NCI-H82 (cell line): Measurements from ENCODE around the gene ZNFX1.
A peak's percentile ranks its signal among the peaks of the same experiment; 100 is the strongest.

ENCODE experiments used
- DNase-seq: peaks from one replicate; lab custom pipeline; 2025; lab: John Stamatoyannopoulos, UW

The ZNFX1 gene

DNA sequence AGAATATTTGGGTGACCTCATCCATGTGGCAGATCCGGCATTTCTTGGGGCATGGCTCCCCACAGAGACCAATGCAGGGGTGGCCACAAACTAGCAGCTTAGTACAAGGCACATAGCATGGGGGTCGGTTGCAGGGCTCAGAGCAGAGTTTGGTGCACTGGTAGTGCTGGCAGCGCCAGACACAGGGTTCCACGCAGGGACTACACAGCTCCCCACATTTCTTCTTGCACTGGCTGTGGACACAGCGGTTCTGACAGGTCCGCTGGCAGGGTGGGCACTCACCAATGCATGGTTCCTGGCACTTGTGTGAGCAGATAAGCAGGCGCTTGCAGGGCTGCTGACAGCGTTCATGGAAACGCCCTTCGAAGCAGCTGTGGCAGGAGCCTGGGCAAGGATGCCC is 29.6 kb downstream of the ZNFX1 start:
- no peak for DNase-seq

DNA sequence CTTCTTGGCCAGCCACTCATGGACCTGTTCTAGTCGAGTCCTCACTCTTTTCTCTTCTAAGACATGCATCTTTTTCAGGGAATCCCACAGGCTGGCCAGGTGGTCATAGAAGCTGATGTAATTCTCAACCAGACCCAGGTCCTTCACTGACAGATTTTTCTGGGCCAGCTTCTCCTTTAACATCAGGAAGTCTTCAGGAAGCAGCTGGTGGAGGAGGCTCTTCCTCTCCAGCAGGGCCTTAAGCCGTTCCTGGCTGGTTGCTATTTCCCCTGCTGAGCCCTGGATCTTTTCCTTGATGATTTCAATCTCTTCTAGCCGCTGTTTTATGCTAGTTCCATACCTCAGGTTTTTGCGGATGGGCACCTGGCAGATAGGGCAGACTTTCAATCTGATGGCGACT is 30.1 kb downstream of the ZNFX1 start:
- DNase-seq = no peak

DNA sequence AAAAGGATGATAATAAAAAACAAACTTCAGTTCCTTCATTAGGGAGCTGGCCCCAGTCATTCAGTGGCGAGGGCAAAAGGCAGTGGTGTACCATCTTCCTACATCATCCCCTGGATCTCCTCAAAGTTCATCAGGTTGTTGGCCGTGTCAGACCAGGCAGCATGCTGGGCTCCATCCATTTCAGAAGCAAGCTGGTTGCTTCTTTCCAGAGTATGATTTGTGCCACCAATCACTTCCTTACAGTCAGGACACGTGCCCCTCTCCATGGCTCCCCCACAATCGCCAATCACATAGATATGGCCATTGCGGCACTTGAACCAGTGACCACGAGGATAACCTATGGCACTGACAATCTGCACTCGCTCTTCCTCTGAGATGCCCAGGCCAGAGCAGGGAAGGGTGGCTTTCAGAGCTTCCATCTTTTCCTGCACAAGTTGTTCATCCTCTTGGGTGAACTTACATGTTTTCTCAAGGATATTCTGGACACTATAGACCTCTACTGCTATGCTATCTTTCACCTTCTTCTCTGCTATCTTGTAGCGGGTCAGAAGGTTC is 30.6 kb downstream of the ZNFX1 start:
- no peak for DNase-seq

DNA sequence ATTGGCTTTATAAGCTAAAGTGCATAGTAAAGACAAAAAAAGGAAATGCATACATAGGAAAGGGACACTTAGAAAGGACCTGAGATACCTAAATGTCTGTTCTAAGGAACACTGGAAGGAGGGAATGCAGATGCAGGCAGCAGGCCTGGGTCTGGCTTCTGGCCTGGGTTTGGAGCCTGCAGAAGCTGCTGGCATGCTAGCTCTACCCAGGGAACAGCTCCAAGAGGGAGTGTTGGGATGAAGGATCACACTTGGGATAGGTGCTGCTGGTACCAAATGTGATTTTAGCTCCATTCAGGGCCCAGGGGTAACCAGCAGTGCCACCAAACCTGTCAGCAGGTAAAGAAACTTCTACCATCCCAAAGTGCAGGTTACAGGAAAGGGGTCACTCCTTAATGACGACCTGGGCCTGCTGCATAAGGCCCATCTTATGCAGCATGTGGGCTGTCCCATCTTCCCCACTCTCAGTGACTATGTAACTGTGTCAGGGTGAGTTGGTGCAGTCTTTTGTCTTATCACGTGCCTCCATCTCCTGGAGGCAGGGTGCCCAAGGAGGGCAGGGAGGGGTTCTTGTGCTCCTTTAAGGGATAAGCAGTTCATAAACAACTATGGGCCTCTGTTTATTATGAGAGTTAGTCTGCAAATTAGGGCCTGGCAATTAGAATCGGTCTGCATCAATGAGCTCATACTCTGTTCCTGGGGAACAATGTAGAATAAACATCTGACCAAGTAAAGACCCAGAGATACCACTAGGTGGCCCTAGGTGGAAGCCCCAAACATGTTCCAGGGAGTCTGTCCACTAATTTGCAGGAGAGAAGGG is 31.7 kb downstream of the ZNFX1 start:
- peak; percentile 67 for DNase-seq

DNA sequence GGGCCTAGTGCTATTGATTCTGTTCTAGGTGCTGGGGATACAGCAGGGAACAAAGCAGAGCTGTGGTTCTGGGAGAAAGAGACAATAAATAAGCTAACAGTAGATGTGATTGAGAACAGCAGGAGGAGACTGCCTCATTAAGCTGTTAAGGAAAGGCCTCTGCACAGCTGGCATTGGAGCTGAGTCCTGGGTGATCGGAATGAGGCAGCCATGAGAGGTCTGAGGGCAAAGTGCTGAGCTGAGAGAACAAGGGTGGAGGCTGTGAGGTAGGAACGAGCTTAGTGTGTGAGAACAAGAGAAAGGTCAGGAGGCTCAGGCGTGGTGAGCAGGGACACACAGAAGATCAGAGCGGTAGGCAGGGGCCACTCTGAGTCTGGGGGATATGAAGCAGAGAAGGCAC is 40.3 kb downstream of the ZNFX1 start:
- DNase-seq = no peak

DNA sequence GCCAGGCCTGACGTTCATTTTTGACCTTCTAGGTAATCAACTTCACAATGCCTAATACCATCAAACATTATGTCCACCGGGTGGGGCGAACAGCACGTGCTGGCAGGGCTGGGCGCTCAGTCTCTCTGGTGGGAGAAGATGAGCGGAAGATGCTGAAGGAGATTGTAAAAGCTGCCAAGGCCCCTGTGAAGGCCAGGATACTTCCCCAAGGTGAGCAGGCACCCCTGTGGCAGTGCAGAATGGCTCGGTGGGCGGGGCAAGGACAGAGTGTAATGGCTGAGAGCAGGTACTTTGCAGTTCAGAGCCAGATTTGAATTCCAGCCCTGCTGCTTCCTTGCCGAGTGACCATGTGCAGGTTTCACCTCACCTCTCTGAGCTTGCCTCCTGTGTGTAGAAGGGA is 41.6 kb downstream of the ZNFX1 start:
- no peak for DNase-seq

DNA sequence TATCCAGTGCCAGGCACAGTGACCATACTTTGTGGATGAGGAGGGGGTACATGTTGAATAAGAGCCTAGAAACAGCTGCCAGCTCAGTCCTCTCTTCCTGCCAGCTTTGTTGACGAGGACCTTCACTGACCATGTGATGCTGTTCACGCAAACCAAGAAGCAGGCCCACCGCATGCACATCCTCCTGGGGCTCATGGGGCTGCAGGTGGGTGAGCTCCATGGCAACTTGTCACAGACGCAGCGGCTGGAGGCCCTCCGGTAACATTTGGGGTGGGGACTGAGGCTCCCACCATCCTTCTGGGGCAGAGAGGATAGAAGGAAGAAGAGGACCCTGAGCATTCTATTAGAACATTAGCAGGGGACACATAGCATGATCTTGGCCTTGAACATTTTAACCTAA is 43.0 kb downstream of the ZNFX1 start:
- no peak for DNase-seq

DNA sequence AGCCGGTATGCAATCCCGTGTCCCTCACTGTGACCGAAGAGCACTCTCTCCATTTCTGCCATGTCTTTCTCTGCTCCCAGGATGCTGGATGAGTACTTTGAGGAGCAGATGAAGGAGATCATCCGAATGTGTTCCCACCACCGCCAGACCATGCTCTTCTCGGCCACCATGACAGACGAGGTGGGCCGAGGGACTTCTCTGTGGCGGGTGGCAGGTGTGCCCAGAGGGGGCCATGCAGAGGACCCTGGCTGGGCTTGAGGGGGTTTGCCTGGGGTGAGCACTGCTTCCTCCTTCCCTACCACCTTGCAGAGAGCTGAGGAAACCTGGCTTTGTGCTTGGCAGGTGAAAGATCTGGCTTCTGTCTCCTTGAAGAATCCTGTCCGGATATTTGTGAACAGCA is 44.6 kb downstream of the ZNFX1 start:
- no peak for DNase-seq

DNA sequence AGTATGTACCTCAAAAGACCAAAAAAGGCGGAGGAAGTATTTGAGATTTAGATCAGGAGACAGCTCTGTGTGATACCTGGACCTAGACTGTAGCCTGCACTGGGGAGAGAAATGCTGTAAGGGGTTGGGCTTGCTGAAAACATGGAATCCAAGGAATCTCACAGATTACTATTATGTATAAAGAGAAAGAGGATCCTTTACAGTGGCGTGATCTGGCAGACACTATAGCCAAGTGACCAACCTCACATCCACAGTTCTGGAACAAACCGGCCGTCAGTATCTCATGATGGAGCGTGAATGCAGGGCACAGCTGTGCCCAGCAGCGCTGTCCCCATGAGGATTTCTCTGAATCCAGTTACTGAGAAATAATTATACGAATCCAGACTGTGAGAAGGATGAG is 46.4 kb downstream of the ZNFX1 start:
- DNase-seq = no peak

DNA sequence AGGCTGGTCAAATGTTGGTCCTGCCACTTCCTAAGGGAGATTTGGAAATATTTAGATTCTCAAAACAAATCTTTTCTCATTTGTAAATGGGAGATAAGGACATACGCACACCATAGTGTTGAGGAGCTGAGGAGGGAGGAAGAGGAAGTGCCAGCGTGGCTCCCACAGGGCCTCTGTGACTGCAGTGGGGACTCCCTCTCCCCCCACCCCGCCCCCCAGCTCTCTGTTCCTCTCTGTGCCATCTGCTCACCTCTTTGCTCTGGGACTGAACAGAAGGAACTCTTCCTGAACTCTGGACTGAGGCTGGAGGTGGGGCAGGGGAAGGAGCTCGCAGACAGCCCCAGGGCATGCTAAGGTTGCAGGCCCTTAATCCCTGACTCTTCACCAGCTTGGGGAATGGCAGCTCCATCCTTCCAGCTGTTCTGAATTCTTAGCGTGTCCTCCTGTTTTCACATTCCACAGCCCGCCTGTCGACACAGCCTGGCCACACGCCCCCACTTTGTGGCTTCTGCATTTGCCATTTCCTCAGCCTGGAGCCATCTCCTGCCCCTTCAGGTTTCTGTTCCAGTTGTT is 47.2 kb downstream of the ZNFX1 start:
- DNase-seq = peak; percentile 97

DNA sequence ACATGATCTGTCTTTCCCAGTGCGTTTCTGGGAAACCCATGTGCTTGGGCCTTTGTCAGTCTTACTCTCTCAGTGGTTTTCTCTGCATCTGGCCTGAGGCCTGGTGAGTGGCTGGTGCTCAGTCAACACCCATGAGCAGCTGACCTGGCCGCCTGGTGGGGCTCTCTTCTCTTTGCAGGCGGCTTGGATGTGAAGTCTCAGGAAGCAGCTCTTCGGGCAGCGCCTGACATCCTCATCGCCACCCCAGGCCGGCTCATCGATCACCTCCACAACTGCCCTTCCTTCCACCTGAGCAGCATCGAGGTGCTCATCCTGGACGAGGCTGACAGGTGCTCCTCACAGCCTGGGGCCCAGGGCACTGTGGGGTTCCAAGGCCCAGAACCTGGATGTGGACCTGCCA is 47.8 kb downstream of the ZNFX1 start:
- DNase-seq = peak; percentile 34

DNA sequence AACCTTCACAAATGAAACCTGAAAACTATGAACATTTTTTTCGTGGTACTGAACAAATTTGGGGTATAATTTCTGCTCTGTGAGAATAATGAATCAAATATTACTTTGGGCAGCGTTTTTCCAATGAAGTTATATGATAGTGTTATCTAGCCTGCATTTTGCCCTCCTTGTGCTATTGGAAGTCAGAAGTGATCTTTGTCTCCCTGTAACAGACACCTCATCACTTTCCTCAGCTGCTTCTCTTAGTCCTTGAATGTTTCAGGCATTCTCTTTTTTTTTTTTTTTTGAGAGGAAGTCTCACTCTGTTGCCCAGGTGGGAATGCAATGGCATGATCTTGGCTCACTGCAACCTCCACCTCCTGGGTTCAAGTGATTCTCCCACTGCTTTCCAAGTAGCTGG is 48.5 kb downstream of the ZNFX1 start:
- no peak for DNase-seq

DNA sequence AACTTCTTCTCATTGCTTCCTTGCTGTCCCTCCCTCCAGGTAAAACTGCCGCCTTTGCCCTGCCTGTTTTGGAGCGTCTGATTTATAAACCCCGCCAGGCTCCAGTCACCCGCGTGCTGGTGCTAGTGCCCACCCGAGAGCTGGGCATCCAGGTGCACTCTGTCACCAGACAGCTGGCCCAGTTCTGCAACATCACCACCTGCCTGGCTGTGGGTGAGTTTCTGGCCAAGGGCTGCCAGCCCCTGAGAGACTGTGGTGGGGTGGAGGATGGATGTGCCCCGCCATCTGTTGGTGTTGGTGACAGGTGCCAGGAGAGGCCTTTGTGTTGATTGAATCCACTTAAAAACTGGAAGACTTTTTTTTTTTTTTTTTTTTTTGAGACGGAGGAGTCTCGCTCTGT is 49.2 kb downstream of the ZNFX1 start:
- peak; percentile 54 for DNase-seq

DNA sequence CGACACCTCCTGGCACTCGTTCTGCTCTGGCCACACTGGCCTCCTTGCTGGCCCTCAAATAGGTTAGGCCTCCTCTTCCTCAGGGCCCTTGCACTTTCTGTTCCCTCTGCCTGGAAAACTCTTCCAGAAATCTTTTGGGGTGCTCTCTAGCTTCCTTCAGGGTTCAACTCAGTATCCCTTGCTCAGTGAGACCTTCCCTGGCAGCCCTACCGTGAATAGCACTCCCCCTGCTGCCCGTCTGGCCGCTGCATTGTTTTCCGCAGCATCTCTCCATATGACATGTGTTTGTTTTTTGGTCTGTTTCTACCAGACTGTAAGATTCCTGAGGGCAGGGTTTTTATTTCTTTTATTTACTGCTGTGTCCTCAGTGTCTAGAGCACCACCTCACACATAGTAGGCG is 52.0 kb downstream of the ZNFX1 start:
- no peak for DNase-seq

DNA sequence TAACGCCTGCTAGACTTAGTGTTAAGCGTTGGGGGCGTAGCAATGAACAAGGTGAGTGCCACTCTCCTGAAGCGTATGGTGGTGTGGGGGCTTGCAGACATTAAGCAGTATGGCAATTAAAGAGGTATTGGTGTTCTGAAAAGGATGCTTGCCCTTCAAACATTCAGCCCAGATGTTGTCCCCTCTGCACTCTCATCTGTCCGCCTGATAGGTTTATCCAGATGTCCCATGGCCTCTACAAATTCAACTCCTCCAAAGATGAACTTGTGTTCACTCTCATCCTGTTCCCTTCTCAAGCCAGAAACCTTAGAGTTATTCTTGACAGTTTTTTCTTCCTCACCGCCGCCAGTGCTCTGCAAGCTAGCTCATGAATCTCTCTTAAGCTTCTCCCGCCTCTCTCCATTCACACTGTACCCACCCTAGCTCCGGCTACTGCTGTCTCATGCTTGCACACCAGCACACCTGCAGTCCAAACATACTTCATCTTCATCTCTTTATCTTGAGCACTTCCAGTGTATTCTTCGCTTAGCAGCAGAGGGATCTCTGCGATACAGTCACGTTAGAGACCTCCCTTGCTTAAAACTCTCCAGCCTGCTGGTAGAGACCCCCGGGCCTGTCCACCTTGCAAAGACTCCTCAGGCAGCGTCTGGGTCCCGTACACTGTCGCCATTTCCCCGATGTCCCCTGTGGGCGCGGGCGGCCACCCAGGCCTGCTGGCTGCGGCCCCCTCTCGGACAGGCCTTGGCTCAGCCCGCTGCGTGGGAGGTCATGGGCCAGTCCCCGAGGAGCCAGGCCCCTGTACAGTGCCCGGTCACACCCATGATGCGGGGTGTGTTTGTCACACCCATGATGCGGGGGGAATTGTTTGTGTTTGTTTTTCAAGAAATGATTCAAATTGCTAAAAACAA is 57.7 kb downstream of the ZNFX1 start:
- no peak for DNase-seq

DNA sequence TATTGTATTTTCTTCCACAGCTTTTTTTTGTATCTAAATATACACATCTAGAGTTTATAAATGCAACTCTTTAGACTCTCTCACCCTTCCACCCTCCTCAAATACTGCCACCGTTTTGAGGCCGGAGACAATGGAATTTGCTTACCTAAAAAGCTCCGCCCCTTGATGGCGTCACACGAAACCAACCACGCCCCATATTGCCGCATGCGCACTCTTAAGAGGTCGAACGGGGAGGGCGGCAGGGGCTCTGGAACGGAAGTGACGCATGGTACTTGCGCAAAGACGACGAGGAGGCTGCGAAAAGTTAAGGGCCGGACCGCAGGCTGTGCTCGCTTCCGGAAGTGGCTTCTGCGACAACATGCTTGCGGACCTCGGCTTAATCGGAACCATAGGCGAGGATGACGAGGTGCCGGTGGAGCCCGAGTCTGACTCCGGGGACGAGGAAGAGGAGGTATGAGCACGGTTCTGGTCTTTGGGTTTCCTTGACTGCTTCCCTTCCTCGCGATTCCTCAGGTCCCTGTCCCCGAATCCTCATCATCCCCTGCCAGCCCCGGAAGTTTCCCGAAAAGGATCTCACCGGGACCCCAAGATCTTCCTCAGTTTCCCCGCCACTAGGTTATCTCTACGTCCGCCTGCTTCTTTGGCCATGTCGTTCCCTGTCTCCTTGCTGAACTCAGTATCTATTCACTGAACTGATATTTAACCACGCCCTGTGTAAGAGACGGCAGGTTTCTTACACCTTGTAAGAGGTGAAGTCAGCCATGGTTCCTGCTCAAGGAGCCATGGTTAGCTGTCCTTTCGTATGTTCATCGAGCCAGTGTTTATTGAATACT is 58.5 kb downstream of the ZNFX1 start, which contains the start of gene DDX27:
DDX27 (plus strand) TSS at position 326 of the 833 bp plus-strand sequence; CDS start at position 359, 33 bp downstream.
- peak; percentile 99 for DNase-seq

DNA sequence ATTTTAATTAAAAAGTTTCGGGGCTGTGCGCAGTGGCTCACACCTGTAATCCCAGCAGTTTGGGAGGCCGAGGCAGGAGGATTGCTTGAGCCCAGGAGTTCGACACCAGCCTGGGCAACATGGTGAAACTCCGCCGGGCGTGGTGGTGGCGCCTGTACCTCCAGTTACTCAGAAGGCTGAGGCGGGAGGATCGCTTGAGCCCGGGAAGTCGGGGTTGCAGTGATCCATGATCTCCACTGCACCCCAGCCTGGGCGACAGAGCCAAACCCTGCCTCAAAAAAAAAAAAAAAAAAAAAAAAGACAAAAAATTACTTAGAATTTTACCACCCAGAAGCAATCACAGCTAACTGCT is 59.1 kb downstream of the ZNFX1 start:
- DNase-seq = peak; percentile 35

DNA sequence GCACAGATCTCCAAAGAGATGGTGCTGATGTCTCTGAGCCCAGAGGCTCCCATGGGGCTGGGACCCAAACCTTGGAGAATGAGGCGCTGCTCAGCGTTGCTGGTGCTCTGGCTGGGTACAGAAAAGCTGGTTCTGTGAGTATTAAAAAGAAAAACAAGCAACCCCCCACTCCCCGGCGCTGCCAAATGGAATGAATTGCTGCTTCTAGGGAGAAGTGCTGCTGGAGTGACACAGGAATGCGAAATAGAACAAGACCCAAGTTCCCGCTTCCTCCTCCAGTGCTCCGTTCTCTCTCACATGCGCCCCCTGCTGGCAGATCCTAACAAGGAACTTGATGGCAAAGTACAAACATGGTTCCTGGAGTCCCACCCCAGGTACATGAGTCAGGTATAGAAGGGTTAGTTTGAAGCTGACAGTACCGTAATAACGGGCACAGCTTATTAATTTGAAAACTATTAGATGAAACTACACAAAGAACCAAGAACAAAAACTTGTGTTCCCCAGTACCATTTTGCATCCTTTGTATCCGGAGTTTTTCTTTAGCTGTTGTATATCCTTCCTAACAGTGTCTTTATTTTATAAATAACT is 60.8 kb downstream of the ZNFX1 start:
- peak; percentile 96 for DNase-seq

DNA sequence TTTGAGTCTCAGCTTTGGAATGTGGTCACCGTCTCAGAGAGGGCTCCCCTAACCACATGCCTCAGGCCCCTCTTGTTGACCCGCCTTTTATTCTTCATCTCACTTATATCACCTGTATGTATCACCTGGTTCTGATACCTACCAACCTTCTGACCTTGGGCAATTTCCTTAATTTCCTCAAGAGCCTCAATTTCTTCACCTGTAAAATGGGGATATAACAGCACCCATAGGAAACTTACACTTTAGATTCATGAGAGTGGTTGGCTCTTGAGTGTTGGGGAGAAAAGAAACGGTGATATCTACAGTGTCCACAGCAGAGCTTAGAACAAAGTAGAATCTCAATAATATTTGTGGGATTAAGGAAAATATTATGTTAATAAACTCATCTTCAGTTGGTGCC is 62.6 kb downstream of the ZNFX1 start:
- no peak for DNase-seq

DNA sequence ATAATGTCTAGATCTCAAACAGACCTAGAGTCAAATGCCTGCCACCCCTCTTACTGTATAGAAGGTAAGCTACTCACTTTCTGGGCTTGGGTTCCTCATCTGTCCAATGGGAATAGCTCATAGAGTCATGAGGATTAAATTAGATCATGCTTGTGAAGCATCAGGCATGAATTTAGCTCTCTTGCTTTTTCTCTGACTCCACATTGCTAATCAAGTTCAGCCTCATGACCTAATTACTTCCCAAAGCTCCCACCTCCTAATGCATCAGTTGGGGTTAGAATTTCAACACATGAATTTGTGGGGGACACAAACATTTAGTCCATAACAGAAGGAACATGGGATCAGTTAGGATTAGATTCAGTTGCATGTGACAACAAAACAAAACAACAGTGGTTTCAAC is 63.3 kb downstream of the ZNFX1 start:
- no peak for DNase-seq

DNA sequence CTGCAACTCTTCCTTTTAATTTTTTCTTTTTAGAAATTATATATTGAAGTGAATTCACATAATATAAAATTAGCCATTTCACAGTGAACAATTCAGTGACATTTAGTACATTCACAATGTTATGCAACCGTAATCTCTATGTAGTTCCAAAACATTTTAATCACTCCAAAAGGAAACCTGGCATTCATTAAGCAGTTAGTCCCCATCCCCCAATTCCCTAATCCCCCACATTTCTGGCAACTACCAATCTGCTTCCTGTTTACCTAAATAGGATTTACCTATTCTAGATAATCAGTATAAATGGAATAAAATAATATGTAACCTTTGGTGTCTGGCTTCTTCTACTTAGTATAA is 67.1 kb downstream of the ZNFX1 start:
- peak; percentile 40 for DNase-seq
